Activated CD4-positive, alpha-beta T cell treated with anti-CD3 and anti-CD28 coated beads, Interleukin-2, Interleukin-6, amounts not matched to agents 100 ng/mL and 50 ng/mL, durations not matched to agents 16 hours and 8 hours (primary cell): Measurements from ENCODE around the gene ASPHD1.

Experiments
- DNase-seq: peaks from one replicate; pipeline ENCODE4 v3.0.0-alpha.2; 2020

ASPHD1 gene

DNA sequence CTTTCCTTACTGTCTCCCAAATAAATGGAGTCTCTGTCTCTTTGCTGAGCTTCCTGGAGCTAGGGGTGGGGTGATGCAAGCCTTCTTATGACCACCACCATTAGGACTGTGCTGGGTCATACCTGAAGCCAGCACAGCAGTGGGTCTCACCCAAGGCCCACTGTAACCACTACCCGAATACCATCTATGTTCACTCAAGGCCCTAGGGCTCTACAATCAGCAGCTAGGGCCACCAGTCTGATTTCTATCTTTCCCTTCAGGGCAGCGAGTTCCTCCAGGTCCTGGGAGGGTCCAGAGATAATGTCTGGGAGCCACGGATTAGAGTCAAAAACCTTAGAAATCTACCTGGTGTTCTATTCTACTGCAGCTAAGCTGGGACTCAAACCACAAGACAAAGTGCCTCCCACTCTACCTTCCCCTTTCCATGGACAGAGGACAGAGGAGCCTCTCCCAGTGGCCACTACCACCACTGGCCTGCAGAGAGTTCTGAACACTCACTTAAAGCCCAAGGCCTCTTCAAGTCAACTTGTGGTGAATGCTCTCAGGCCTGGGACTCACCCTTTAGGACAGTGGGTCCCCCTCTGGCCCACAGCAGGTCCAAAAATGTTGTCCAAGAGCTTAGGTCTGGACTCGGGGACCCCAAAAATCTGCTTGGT lies 50.6 kb downstream of the ASPHD1 start:
- DNase-seq: no peak

- DNase-seq: no peak
Measured at GRCh38 chr16:29951625-29952365, 51.5 kb downstream of the ASPHD1 start.
